GM18498 (cell line): ENCODE data around the gene ACTN2.

Experiments used
- ATAC-seq: cut with Tn5 transposase; IDR thresholded peaks from one replicate; pipeline ENCODE4 v1.9.1; 2021; ENCODE audit warnings: mild to moderate bottlenecking, moderate library complexity; ENCODE audit not compliant: unreplicated experiment

The ACTN2 gene

GRCh38 chr1:236734141-236734765, 48.0 kb downstream of the ACTN2 start:
- ATAC-seq, result no peak

GRCh38 chr1:236736761-236737160, 50.5 kb downstream of the ACTN2 start:
- no peak for ATAC-seq

DNA sequence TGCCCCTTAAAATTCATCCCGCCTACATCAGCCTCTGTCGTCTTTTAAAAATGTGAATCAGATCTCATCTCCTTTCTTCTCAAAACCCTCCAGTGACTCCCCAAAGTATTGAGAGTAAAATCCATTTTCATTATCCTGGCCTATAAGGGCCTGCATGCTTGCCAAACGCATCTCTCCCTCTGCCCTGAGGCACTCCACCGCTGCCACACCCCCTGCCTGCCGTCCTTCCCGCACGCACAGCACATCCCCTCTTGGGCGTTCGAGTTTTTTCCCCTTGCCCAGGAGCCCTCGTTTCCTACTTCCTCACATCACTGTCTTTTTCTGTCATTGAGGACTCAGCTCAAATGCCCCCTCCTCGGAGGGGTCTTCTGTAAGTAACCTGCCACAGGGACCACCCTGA, 55.5 kb downstream of the ACTN2 start:
- no peak for ATAC-seq

GRCh38 chr1:236742421-236743160, 56.3 kb downstream of the ACTN2 start:
- no peak for ATAC-seq

- no peak for ATAC-seq
Observed at GRCh38 chr1:236744533-236744932, 58.2 kb downstream of the ACTN2 start.

DNA sequence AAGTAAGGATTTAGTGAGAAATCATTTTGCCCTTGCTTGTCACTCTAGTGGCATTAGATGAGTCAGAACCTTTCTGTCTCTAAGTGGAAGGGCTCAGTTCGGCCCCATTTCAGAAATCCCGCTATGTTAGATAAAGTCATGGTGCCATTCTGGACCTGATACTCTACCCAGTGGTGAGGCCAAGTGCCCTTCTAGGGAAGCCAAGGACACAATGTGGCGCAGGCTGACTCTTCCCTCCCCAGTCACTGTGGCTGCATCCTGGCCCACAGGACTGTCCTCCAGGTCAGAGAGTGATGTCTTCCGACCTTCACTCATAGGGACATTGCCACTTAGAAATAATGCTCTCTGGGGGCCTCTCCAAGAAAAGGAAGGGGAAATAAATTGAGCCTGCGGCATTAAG, 60.5 kb downstream of the ACTN2 start:
- ATAC-seq, result no peak

- no peak for ATAC-seq
Observed at GRCh38 chr1:236747311-236747985, 61.1 kb downstream of the ACTN2 start.

GRCh38 chr1:236748268-236748870, 62.1 kb downstream of the ACTN2 start:
- ATAC-seq, result no peak

GRCh38 chr1:236750928-236751327, 64.6 kb downstream of the ACTN2 start:
- ATAC-seq, result no peak

GRCh38 chr1:236751385-236751784, 65.1 kb downstream of the ACTN2 start:
- no peak for ATAC-seq

DNA sequence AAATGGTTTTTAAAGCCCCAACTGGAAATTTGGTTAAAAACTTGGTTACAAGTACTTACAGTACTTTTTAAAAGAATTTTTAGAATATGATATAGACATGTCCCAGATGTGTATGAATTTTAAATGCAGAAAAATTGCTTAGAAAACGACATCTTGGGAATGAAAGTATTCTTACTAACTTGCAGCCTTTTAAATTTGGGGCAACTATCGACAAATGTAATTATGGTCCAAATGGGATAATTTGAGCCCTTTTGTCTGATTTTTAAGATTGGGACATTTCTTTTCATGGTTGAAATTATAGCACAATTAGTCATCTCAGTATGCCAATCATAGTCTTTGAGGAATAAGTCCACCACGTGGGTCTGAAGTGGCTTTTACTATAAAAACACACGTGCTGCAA, 65.6 kb downstream of the ACTN2 start:
- ATAC-seq, result no peak

DNA sequence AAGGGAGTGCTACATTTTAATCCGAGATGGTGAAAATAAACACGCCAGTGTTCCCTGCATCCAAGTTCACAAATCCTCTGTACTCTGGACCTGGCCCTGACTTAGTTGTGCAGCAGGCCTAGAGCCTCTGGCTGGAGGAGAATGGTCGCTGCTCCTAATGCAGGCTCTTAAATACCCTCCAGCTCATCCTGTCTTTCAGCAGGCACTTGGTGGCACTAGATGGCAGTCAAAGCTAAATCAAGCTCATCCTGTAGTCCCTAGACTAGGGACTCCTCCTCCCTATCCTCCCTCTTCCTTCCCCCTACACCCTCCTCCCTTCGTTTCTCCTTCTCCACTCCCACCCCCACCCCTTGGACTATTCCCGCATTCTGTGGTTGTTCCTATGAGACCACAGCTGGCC, 67.2 kb downstream of the ACTN2 start:
- no peak for ATAC-seq

DNA sequence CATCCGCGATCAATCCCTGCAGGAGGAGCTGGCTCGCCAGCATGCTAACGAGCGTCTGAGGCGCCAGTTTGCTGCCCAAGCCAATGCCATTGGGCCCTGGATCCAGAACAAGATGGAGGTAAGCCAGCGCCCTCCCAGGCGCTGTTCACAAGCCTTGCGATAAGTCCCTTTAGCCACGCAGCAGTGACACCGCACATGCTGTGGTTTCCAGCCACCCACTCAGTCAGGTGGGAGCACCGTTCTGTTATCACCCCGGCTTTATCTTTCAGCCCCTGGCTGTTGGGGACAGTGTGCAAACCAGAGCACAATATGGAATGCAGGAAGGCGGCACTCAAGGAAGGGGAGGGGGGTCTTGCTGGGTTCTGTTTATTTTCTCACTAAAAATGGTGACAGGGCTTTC, 67.7 kb downstream of the ACTN2 start:
- no peak for ATAC-seq

DNA sequence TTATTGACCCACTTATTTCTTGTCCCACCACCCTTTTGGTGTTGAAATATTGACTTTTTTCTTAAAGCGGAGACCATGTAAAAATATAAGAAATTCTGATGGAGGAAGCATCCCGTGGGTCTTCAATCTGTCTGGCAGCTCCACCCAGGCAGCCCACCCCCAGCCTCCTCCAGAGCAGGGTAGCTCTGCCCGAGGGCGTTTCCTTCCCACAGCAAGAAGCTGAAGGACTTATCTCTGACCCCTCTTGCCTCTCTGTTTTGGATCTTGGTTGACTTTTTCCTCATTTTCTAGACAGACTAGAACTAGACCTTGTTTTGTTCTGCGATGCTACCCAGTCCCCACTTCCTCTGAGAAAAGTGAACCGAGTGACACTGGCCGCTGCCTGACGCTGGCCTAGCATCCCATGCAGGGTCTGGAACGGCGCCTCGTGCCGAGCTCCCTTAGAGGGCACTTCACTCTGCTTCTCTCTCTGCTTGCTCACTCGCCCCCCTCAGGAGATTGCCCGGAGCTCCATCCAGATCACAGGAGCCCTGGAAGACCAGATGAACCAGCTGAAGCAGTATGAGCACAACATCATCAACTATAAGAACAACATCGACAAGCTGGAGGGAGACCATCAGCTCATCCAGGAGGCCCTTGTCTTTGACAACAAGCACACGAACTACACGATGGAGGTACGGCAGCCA, 68.4 kb downstream of the ACTN2 start:
- ATAC-seq, result no peak

DNA sequence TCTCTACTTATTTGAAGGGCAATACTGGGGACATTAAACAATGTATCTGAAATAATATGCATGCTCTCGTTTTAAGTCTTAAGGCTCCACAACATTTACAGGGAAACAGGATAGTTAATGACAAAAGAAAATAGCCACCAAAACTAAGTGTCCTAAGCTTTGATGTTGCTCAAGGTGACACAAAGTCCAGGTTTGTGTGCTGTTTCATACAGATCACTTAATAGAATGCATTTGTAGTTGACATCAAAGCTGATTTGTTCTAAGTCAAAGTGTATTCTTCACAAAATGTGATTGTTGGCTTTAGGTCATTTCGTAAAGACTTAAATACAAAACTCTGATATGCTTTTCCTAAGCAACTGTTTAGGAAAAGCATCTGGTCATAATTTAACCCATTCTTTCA, 71.3 kb downstream of the ACTN2 start:
- ATAC-seq, result no peak

DNA sequence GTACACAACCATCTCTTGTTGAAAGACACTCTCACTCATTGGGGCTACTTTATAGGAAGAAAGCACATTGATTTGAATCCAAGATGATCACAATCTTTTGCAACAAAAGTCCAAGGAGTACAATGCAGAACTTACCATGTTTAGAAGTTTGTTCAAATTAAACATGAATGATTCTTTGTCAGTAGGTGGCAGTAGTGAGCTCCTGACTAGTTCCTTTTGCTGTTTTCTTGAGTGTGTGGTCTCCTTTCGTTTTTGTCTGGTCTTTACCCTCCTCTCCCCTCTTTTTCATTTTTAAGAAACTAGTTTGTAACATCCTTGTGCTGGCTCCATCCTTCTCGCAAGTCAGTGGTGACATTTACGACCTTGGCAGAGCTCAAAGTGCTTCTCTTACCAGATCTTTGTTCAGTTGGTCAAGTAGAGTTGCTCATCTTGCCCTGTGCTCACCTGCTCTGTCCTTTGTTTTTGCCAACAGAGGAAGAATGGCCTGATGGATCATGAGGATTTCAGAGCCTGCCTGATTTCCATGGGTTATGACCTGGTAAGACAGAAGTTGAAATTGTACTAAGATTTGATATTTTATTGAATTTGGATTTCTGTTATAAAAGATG, 73.1 kb downstream of the ACTN2 start:
- no peak for ATAC-seq

GRCh38 chr1:236760480-236760879, 74.2 kb downstream of the ACTN2 start:
- ATAC-seq, result no peak

GRCh38 chr1:236760986-236761385, 74.7 kb downstream of the ACTN2 start:
- no peak for ATAC-seq

DNA sequence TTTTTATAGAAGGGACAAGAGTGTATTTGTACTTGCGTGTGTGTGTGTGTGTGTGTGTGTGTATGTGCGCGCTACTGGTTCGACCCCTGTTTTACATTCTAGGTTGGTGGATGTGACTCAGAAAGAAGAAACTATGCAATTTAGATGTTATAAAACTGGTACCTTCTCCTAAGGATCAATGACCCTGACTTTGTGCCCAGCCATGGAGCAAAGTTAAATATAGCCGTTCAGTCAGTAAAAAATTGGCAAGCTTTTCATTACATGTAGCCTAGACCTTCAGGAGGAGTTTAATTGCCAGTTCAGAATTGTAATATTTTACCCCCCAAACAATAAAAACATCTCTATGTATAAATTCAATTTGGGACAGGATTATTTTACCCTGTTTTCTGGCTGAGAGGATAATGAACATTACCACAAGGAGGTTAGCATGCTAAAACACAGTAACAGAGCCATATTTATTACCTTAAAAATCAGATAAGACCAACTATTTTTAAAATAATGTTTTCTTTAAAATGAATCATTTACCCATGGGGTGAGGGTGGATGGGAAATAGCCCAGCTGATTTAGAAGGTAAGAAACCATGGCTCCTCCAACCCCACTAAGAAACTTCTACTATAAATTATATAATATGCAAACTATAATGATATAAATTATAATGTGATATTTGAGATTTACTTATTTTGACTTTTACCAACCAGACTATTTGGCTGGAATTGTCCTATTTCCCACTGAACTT, 75.3 kb downstream of the ACTN2 start:
- ATAC-seq, result no peak

- no peak for ATAC-seq
Observed at GRCh38 chr1:236762410-236762809, 76.1 kb downstream of the ACTN2 start.
